ENCODE results near the gene MAP7D2. TPM values are rescaled to one million over a fixed set of nuclear protein-coding genes. Genes with fewer than 3 reads are reported as not detected.
"Not testable (repeated sequence)": the region's sequence is repeated elsewhere in the genome, so short reads cannot be mapped to it uniquely, and the experiment has no call there.

The MAP7D2 gene
- total RNA-seq (0.99 TPM), polyA plus RNA-seq (under 1 TPM in 2 of 4 donors, not detected in 2; 0.22 to 0.30 TPM)

GRCh38 chrX:20116577-20117240 lies at the start of gene MAP7D2:
Gene MAP7D2, minus strand, starts transcription at chrX:20116907. Its CDS starts 28 bp downstream, at chrX:20116879.
- no peak within 1 kb of the TSS for H3K4me3 ChIP-seq (ENCODE audit: low read depth, low read length)
- no peak within 1 kb of the TSS for H3K27ac ChIP-seq (ENCODE audit: insufficient read depth, low read length, poor library complexity, severe bottlenecking)
- no peaks in the 10 kb centered on the region for H3K36me3 ChIP-seq (ENCODE audit: control insufficient read depth, insufficient read depth, low read length)
- H3K4me3 Mint-ChIP-seq: peak within 1 kb of the TSS in 1 of 4 donors; percentile 38
- H3K27ac Mint-ChIP-seq: peak within 1 kb of the TSS in 1 of 3 donors; percentile 47
- H3K27me3 ChIP-seq (ENCODE audit: control insufficient read depth, insufficient read depth, low read length): peaks cover 6% of the 10 kb centered on the region
- H3K9me3 Mint-ChIP-seq: no peaks in the 10 kb centered on the region
- H3K36me3 Mint-ChIP-seq: no peaks in the 10 kb centered on the region
- H3K27me3 Mint-ChIP-seq: peaks cover 8% of the 10 kb centered on the region
- ATAC-seq (ENCODE audit: low read depth in 2 of 2) (no peak), DNase-seq (peak in 1 of 3 donors; percentile 11)
- H3K9me3 ChIP-seq (ENCODE audit: control insufficient read depth in 2 of 2, low read length in 2 of 2): no peaks in the 10 kb centered on the region
- peaks cover 0 to 5% (median 0%) of the 10 kb centered on the region in 4 donors for H3K4me1 Mint-ChIP-seq
- H3K4me1 ChIP-seq (ENCODE audit: control insufficient read depth, insufficient read depth, low read length, poor library complexity, severe bottlenecking): peaks cover 4% of the 10 kb centered on the region

GRCh38 chrX:20162516-20162915 lies 45.8 kb upstream of the MAP7D2 start:
- not testable (repeated sequence) for H3K4me3 Mint-ChIP-seq; H3K27ac Mint-ChIP-seq; H3K4me1 Mint-ChIP-seq; H3K9me3 ChIP-seq (ENCODE audit: control insufficient read depth in 2 of 2, low read length in 2 of 2); H3K4me1 ChIP-seq (ENCODE audit: control insufficient read depth, insufficient read depth, low read length, poor library complexity, severe bottlenecking); ATAC-seq (ENCODE audit: low read depth in 2 of 2); H3K9me3 Mint-ChIP-seq; H3K27me3 Mint-ChIP-seq; DNase-seq; H3K27me3 ChIP-seq (ENCODE audit: control insufficient read depth, insufficient read depth, low read length); H3K4me3 ChIP-seq (ENCODE audit: low read depth, low read length); H3K27ac ChIP-seq (ENCODE audit: insufficient read depth, low read length, poor library complexity, severe bottlenecking)
- peaks cover 68% of the 10 kb centered on the region for H3K36me3 ChIP-seq (ENCODE audit: control insufficient read depth, insufficient read depth, low read length)
- H3K36me3 Mint-ChIP-seq: peaks cover 12% of the 10 kb centered on the region

GRCh38 chrX:20159797-20160385 lies 43.2 kb upstream of the MAP7D2 start:
- H3K36me3 Mint-ChIP-seq: peaks cover 13% of the 10 kb centered on the region
- H3K4me1 Mint-ChIP-seq: peaks cover 0 to 2% (median 0%) of the 10 kb centered on the region in 4 donors
- H3K27ac Mint-ChIP-seq: no peak overlapping the region

GRCh38 chrX:20151689-20152088 lies 35.0 kb upstream of the MAP7D2 start:
- Histone ChIP-seq H3K36me3 (ENCODE audit: control insufficient read depth, insufficient read depth, low read length) (peaks cover 52% of the 10 kb centered on the region), H3K4me3 (ENCODE audit: low read depth, low read length) (no peak overlapping the region), H3K9me3 (ENCODE audit: control insufficient read depth in 2 of 2, low read length in 2 of 2) (no peaks in the 10 kb centered on the region), H3K27me3 (ENCODE audit: control insufficient read depth, insufficient read depth, low read length) (no peaks in the 10 kb centered on the region), H3K4me1 (ENCODE audit: control insufficient read depth, insufficient read depth, low read length, poor library complexity, severe bottlenecking) (no peaks in the 10 kb centered on the region), H3K27ac (ENCODE audit: insufficient read depth, low read length, poor library complexity, severe bottlenecking) (no peak overlapping the region)
- H3K4me1 Mint-ChIP-seq: peaks cover 0 to 6% (median 1%) of the 10 kb centered on the region in 4 donors
- no peaks in the 10 kb centered on the region for H3K27me3 Mint-ChIP-seq
- no peak overlapping the region for H3K4me3 Mint-ChIP-seq
- DNase-seq (no peak), ATAC-seq (ENCODE audit: low read depth in 2 of 2) (no peak)
- H3K27ac Mint-ChIP-seq: no peak overlapping the region
- H3K36me3 Mint-ChIP-seq: peaks cover 18% of the 10 kb centered on the region
- H3K9me3 Mint-ChIP-seq: no peaks in the 10 kb centered on the region

More at GRCh38 chrX:20159797-20160385, 43.2 kb upstream of the MAP7D2 start:
- no peaks in the 10 kb centered on the region for H3K4me1 ChIP-seq (ENCODE audit: control insufficient read depth, insufficient read depth, low read length, poor library complexity, severe bottlenecking)
- peaks cover 74% of the 10 kb centered on the region for H3K36me3 ChIP-seq (ENCODE audit: control insufficient read depth, insufficient read depth, low read length)
- H3K27me3 ChIP-seq (ENCODE audit: control insufficient read depth, insufficient read depth, low read length): no peaks in the 10 kb centered on the region
- DNase-seq (no peak), ATAC-seq (ENCODE audit: low read depth in 2 of 2) (no peak)
- no peaks in the 10 kb centered on the region for H3K9me3 ChIP-seq (ENCODE audit: control insufficient read depth in 2 of 2, low read length in 2 of 2)
- Mint-ChIP-seq H3K9me3 (no peaks in the 10 kb centered on the region), H3K27me3 (no peaks in the 10 kb centered on the region), H3K4me3 (no peak overlapping the region)
- no peak overlapping the region for H3K4me3 ChIP-seq (ENCODE audit: low read depth, low read length)
- H3K27ac ChIP-seq (ENCODE audit: insufficient read depth, low read length, poor library complexity, severe bottlenecking): no peak overlapping the region

GRCh38 chrX:20149326-20149725 lies 32.6 kb upstream of the MAP7D2 start:
- Mint-ChIP-seq H3K9me3 (no peaks in the 10 kb centered on the region), H3K27ac (no peak overlapping the region), H3K4me3 (no peak overlapping the region), H3K4me1 (peaks cover 0 to 6% (median 1%) of the 10 kb centered on the region in 4 donors), H3K36me3 (peaks cover 11% of the 10 kb centered on the region), H3K27me3 (no peaks in the 10 kb centered on the region)
- Histone ChIP-seq H3K36me3 (ENCODE audit: control insufficient read depth, insufficient read depth, low read length) (peaks cover 29% of the 10 kb centered on the region), H3K27me3 (ENCODE audit: control insufficient read depth, insufficient read depth, low read length) (no peaks in the 10 kb centered on the region), H3K4me1 (ENCODE audit: control insufficient read depth, insufficient read depth, low read length, poor library complexity, severe bottlenecking) (no peaks in the 10 kb centered on the region), H3K4me3 (ENCODE audit: low read depth, low read length) (no peak overlapping the region), H3K9me3 (ENCODE audit: control insufficient read depth in 2 of 2, low read length in 2 of 2) (no peaks in the 10 kb centered on the region), H3K27ac (ENCODE audit: insufficient read depth, low read length, poor library complexity, severe bottlenecking) (no peak overlapping the region)
- DNase-seq (no peak), ATAC-seq (ENCODE audit: low read depth in 2 of 2) (no peak)

- Mint-ChIP-seq H3K27ac (no peak overlapping the region), H3K27me3 (no peaks in the 10 kb centered on the region), H3K36me3 (peaks cover 6% of the 10 kb centered on the region), H3K9me3 (no peaks in the 10 kb centered on the region), H3K4me1 (peaks cover 0 to 6% (median 4%) of the 10 kb centered on the region in 4 donors), H3K4me3 (peak overlapping the region in 1 of 4 donors; percentile 18)
- H3K4me3 ChIP-seq (ENCODE audit: low read depth, low read length): no peak overlapping the region
- H3K4me1 ChIP-seq (ENCODE audit: control insufficient read depth, insufficient read depth, low read length, poor library complexity, severe bottlenecking): no peaks in the 10 kb centered on the region
- peaks cover 16% of the 10 kb centered on the region for H3K36me3 ChIP-seq (ENCODE audit: control insufficient read depth, insufficient read depth, low read length)
- DNase-seq: no peak
- H3K9me3 ChIP-seq (ENCODE audit: control insufficient read depth in 2 of 2, low read length in 2 of 2): no peaks in the 10 kb centered on the region
- H3K27ac ChIP-seq (ENCODE audit: insufficient read depth, low read length, poor library complexity, severe bottlenecking): no peak overlapping the region
- no peaks in the 10 kb centered on the region for H3K27me3 ChIP-seq (ENCODE audit: control insufficient read depth, insufficient read depth, low read length)
- ATAC-seq (ENCODE audit: low read depth in 2 of 2): no peak
These were observed 30.9 kb upstream of the MAP7D2 start for GRCh38 chrX:20147561-20147960.

- H3K4me1 ChIP-seq (ENCODE audit: control insufficient read depth, insufficient read depth, low read length, poor library complexity, severe bottlenecking): peaks cover 13% of the 10 kb centered on the region
- ATAC-seq (ENCODE audit: low read depth in 2 of 2) (no peak), DNase-seq (peak in 1 of 3 donors; percentile 14)
- no peaks in the 10 kb centered on the region for H3K9me3 Mint-ChIP-seq
- no peak overlapping the region for H3K27ac Mint-ChIP-seq
- no peak overlapping the region for H3K4me3 ChIP-seq (ENCODE audit: low read depth, low read length)
- H3K36me3 ChIP-seq (ENCODE audit: control insufficient read depth, insufficient read depth, low read length): no peaks in the 10 kb centered on the region
- H3K9me3 ChIP-seq (ENCODE audit: control insufficient read depth in 2 of 2, low read length in 2 of 2): no peaks in the 10 kb centered on the region
- peaks cover 5 to 21% (median 14%) of the 10 kb centered on the region in 4 donors for H3K4me1 Mint-ChIP-seq
- H3K27me3 Mint-ChIP-seq: no peaks in the 10 kb centered on the region
- no peaks in the 10 kb centered on the region for H3K27me3 ChIP-seq (ENCODE audit: control insufficient read depth, insufficient read depth, low read length)
- no peak overlapping the region for H3K27ac ChIP-seq (ENCODE audit: insufficient read depth, low read length, poor library complexity, severe bottlenecking)
- no peaks in the 10 kb centered on the region for H3K36me3 Mint-ChIP-seq
- peak overlapping the region in 1 of 4 donors; percentile 15 for H3K4me3 Mint-ChIP-seq
These were observed 27.8 kb upstream of the MAP7D2 start for GRCh38 chrX:20144491-20144890.

Measured in CD4-positive, CD25-positive, alpha-beta regulatory T cell (primary cell).